ELF-1 (cell line): Measurements from ENCODE around the gene CLPTM1L.
"Not testable (repeated sequence)": the region's sequence is repeated elsewhere in the genome, so short reads cannot be mapped to it uniquely, and the experiment has no call there.

Source experiments
- DNase-seq: peaks from one replicate; pipeline ENCODE4 v3.0.0-alpha.2; 2016; ENCODE audit warnings: low read depth, low spot score

Gene CLPTM1L

GRCh38 chr5:1339139-1339817 is 5.6 kb downstream of the CLPTM1L start:
- not testable (repeated sequence) for DNase-seq

GRCh38 chr5:1338506-1339070 is 6.3 kb downstream of the CLPTM1L start:
- no peak for DNase-seq

DNA sequence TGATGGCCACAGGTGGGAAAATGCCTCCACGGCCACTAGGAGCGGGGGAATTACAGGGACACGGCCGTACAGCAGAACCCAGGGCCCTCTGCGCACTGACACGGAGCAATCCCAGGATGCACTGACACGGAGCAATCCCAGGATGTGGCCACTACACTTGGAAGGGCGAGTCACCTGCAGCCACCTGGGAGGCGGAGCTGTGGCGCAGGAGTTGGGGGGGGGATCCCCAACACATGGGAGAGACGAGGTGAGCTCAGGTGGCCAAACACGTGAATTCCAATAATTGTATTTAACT is 6.8 kb downstream of the CLPTM1L start:
- no peak for DNase-seq

DNA sequence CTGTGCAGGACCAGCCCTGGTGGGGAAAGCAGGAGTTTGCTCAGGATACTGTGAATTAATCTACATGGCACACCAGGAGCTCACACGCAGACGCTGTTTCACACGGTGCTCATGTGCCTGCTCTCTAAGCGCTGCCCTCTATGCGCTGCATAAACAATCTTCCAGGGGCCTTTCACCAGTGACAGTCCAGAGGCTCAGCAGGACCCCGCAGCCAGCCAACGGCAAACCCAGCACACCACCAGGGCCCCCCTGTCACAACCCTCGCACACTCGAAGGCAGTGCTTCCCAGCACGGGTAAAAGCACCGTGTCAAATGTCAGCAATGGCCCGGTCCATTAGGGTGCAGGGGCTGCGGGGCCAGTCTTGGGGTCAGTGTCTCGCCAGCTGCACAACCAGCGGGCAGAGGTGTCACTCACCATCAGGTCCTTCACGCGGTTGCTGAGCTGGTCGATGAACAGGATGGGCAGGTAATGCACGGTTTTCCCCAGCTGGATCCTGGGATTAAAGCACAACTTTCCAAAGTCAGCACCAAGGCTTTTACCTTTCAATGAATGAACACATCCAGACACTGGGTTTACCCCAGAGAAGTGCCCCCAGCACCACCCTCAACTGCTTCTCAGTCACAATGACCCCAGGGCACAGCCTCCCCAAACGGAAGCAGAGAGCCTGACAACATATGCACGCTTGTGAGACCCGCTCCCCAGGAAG is 7.3 kb downstream of the CLPTM1L start:
- no peak for DNase-seq

GRCh38 chr5:1336749-1337488 is 8.0 kb downstream of the CLPTM1L start:
- no peak for DNase-seq

DNA sequence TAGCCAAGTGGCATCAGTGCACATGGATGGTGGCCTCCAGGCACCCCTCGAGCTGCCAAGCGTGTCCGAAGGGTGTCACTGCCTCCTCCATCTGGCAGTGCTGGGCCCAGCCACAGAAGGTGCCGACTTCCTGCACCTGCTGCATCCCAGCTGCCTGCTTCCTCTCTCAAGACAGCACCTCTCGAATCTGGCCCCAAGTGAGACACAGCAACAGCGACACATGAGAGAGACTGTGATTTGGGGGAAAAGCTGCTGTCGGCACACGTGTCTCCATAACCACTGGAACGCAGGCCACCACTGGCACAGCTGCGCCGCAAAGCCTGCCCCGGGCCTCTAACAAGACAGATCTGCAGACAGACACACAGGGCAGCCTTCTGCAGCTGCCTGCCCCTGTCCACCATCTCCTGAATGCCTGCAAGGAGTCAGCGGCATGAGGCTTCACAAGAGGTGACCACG is 8.8 kb downstream of the CLPTM1L start:
- no peak for DNase-seq

GRCh38 chr5:1335540-1336095 is 9.3 kb downstream of the CLPTM1L start:
- no peak for DNase-seq

DNA sequence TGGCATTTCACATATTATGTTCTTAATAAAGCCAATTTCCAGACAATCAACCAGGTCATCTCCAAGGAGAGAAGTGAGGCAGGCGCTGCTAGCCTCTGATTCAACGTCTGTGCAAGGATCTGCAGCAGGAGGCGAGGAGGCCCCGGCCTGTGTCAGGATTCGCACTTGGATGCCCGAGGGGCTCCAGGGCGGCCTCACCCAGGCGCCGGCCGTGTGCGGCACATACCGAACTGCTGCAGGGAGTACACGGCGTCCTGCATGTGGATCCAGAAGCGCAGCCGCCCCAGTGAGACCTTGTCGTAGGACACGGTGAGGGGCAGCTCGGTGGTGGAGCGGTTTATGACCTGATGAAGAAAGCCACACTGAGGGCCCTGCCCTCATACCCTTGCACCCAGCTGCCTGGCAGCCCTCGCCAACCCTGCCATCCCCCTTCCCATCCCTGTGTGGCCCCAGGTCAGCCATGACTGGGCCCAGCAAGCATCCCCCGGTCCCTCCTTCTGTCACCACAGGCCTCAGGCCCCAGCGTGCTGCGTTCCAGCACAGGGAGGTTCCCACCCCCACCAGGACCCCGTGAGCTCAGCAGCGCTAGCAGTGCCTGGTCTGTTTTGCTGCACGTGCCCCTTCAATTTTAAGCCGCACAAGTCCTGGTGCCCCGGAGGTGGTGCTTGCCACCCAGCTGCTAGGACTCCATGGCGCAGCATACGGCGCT is 9.9 kb downstream of the CLPTM1L start:
- DNase-seq = no peak

DNA sequence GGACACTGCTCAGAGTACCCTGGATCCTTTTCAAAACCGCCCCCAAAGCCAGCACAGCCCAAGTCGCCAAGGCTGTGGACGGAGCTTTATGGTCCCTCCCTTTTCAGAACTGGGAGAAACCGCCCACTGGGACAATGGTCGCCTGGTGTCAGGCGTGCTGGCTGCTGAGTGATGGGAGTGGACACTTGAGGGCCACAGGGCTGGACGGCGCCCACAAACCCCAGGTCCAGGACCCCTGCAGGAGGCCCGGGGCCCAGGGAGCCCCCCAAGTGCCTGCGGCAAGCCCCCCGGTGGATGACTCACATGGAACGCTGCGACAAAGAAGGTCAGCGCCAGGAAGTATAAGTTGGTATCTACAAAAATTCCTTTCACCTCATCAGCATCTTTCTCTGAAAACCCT is 10.9 kb downstream of the CLPTM1L start:
- DNase-seq = no peak

DNA sequence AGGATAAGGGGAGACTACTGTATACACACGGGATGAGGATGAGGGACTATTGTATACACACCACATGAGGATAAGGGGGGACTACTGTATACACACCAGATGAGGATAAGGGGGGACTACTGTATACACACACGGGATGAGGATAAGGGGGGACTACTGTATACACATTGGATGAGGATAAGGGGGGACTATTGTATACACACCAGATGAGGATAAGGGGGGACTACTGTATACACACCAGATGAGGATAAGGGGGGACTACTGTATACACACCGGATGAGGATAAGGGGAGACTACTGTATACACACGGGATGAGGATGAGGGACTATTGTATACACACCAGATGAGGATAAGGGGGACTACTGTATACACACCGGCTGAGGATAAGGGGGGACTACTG is 11.6 kb downstream of the CLPTM1L start:
- DNase-seq = not testable (repeated sequence)

GRCh38 chr5:1332461-1333001 is 12.4 kb downstream of the CLPTM1L start:
- no peak for DNase-seq

GRCh38 chr5:1331861-1332405 is 13.0 kb downstream of the CLPTM1L start:
- DNase-seq = no peak

- no peak for DNase-seq
Measured at GRCh38 chr5:1330847-1331831, 13.8 kb downstream of the CLPTM1L start.

GRCh38 chr5:1330146-1330846 is 14.6 kb downstream of the CLPTM1L start:
- DNase-seq = no peak

DNA sequence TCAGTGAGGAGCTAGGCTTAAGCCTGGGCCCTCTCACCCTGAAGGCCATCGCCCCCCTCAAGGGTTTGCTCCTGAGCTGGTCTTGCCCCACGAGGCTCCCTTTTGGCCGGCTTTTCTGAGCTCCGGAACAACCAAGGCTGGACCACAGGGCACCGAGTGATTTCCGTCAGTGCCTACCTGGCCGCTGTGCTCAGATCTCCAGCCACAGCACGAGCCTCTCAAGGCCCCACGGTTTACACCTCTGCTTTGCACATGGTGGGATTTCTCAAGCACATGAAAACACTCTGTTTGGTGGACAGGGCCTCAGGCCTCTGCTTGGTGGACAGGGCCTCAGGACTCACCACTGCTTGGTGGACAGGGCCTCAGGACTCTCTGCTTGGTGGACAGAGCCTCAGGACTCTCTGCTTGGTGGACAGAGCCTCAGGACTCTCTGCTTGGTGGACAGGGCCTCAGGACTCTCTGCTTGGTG is 15.8 kb downstream of the CLPTM1L start:
- no peak for DNase-seq

DNA sequence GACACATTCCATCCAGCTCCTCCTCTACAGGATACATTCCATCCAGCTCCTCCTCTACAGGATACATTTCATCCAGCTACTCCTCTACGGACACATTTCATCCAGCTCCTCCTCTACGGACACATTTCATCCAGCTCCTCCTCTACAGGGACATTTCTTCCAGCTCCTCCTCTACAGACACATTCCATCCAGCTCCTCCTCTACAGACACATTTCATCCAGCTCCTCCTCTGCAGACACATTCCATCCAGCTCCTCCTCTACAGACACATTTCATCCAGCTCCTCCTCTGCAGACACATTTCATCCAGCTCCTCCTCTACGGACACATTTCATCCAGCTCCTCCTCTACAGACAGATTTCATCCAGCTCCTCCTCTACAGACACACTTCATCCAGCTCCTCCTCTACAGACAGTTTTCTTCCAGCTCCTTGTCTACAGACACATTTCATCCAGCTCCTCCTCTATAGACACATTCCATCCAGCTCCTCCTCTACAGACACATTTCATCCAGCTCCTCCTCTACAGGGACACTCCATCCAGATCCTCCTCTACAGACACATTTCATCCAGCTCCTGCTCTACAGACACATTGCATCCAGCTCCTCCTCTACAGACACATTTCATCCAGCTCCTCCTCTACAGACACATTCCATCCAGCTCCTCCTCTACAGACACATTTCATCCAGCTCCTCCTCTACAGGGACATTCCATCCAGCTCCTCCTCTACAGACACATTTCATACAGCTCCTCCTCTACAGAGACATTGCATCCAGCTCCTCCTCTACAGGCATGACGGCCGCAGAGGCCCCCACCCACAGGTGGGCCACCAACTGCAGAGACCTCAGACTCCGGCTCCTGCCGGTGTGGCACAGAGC is 16.4 kb downstream of the CLPTM1L start:
- not testable (repeated sequence) for DNase-seq

DNA sequence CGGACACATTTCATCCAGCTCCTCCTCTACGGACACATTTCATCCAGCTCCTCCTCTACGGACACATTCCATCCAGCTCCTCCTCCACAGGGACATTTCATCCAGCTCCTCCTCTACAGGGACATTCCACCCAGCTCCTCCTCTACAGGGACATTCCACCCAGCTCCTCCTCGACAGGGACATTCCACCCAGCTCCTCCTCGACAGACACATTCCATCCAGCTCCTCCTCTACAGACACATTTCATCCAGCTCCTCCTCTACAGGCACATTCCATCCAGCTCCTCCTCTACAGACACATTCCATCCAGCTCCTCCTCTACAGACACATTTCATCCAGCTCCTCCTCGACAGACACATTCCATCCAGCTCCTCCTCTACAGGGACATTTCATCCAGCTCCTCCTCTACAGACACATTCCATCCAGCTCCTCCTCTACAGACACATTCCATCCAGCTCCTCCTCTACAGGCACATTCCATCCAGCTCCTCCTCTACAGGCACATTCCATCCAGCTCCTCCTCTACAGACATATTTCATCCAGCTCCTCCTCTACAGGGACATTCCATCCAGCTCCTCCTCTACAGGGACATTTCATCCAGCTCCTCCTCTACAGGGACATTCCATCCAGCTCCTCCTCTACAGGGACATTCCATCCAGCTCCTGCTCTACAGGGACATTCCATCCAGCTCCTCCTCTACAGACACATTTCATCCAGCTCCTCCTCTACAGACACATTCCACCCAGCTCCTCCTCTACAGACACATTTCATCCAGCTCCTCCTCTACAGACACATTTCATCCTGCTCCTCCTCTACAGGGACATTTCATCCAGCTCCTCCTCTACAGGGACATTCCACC is 17.8 kb downstream of the CLPTM1L start:
- not testable (repeated sequence) for DNase-seq
